ENCODE measurements around the gene NEMP1.

Gene NEMP1

DNA sequence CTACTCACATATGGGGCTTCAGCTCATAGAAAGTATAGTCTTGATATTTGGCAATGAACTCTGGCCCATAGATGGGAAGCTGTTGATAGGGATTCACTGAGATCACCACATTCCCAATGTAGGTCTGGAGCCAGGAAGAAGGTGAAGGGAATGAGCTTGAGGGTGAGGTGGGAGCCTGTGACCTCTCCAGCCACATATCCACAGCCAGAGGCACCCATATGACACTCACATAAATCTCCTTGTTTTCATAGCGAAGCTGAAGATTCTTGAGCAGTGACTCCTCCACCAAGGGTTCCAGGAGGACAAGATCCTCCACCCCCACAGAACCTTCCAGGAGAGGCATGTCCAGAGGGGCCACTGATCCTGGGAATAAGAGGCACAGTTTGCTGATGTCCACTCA is 30.6 kb downstream of the NEMP1 start:
- no peak overlapping the region for H3K27ac ChIP-seq (ENCODE audit: low read depth, low read length)
- H3K27me3 ChIP-seq (ENCODE audit: insufficient read depth, low read length): no peaks in the 10 kb centered on the region
- no peak overlapping the region for H3K4me3 ChIP-seq (ENCODE audit: low read length)
- no peaks in the 10 kb centered on the region for H3K9me3 ChIP-seq (ENCODE audit: insufficient read depth, low read depth, low read length)
- no peaks in the 10 kb centered on the region for H3K36me3 ChIP-seq (ENCODE audit: insufficient read depth, low read length)
- H3K4me1 ChIP-seq (ENCODE audit: insufficient read depth, low read length): no peaks in the 10 kb centered on the region
- no peak overlapping the region for H3K9ac ChIP-seq (ENCODE audit: low read depth, low read length)
- WGBS: 89% methylated on average over 1 of the region's 1 CpG

DNA sequence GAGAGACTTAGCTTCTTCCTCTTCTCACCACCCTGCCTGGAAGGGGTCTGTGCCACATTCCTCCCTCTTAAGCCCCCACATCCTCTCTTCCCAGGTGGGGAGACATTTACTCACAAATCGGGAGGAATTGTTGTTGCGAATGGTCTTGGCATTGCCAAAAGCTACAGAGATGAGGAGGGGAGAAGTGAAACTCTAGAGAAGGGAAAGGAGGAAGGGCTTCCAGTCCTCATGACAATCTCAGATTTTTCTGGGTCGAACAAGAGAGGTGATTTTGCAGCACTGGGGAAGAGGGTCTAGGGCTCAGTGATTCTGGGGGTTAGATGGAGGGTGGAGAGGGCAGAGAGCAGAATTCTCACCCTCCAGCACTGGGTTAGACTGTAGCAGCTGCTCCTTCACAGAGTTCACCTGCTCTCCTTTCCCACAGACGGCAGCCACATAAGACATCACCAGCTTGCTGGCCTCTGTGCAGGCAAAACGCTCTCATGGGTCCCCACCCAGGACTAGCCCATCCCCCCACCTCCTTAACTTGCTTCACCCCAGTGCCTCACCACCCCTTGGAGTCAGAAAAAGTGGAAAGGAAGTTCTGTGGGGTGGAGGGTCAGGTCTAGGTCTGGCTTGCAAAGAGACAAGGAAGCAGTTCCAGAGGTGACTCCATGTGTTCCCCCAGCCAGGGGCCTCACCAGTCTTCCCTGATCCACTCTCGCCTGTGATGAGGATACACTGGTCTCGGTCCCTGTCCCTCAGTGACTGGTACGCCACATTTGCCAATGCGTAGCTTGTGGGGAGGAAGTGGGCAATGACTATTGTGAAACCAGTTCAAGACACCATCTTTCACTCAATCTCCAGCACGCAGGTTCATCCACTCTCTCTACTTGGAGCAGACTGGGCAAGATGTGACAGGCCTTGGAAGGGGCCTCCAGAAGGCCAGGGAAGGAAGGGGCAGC is 31.4 kb downstream of the NEMP1 start:
- Histone ChIP-seq H3K27me3 (ENCODE audit: insufficient read depth, low read length) (no peaks in the 10 kb centered on the region), H3K4me1 (ENCODE audit: insufficient read depth, low read length) (no peaks in the 10 kb centered on the region), H3K9ac (ENCODE audit: low read depth, low read length) (no peak overlapping the region), H3K9me3 (ENCODE audit: insufficient read depth, low read depth, low read length) (no peaks in the 10 kb centered on the region), H3K27ac (ENCODE audit: low read depth, low read length) (no peak overlapping the region), H3K36me3 (ENCODE audit: insufficient read depth, low read length) (no peaks in the 10 kb centered on the region), H3K4me3 (ENCODE audit: low read length) (no peak overlapping the region)
- 88% methylated on average over 10 of the region's 10 CpGs for WGBS

- H3K27ac ChIP-seq (ENCODE audit: low read depth, low read length): no peak overlapping the region
- 79% methylated on average over 6 of the region's 6 CpGs for WGBS
These were observed 32.4 kb downstream of the NEMP1 start for GRCh38 chr12:57046086-57046791.

DNA sequence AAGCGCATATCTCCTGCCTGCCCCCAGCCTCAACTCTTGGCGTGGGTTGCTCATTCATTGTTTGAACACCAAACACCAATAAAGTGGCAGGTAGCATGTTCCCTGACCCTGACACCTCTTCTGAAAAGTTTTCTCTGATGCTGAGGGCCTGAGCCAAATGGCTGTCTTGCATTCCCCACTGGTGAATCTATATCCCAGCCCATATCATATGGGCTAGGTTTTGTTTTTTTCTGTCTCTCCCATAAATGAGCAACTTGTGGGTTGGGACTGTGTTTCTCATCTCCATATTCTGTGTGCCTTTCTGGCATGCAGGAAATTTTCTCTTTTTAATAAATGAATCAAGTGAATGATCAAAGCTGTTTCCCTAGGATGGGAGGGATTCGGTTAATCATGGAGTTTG is 33.7 kb downstream of the NEMP1 start:
- Histone ChIP-seq H3K4me3 (ENCODE audit: low read length) (no peak overlapping the region), H3K4me1 (ENCODE audit: insufficient read depth, low read length) (no peaks in the 10 kb centered on the region), H3K27ac (ENCODE audit: low read depth, low read length) (no peak overlapping the region), H3K9me3 (ENCODE audit: insufficient read depth, low read depth, low read length) (no peaks in the 10 kb centered on the region), H3K9ac (ENCODE audit: low read depth, low read length) (no peak overlapping the region), H3K27me3 (ENCODE audit: insufficient read depth, low read length) (no peaks in the 10 kb centered on the region), H3K36me3 (ENCODE audit: insufficient read depth, low read length) (no peaks in the 10 kb centered on the region)
- 86% methylated on average over 3 of the region's 3 CpGs for WGBS

More at GRCh38 chr12:57046086-57046791, 32.4 kb downstream of the NEMP1 start:
- no peaks in the 10 kb centered on the region for H3K27me3 ChIP-seq (ENCODE audit: insufficient read depth, low read length)
- H3K9me3 ChIP-seq (ENCODE audit: insufficient read depth, low read depth, low read length): no peaks in the 10 kb centered on the region
- no peak overlapping the region for H3K9ac ChIP-seq (ENCODE audit: low read depth, low read length)
- H3K36me3 ChIP-seq (ENCODE audit: insufficient read depth, low read length): no peaks in the 10 kb centered on the region
- no peaks in the 10 kb centered on the region for H3K4me1 ChIP-seq (ENCODE audit: insufficient read depth, low read length)
- H3K4me3 ChIP-seq (ENCODE audit: low read length): no peak overlapping the region

GRCh38 chr12:57044468-57044867 is 34.1 kb downstream of the NEMP1 start:
- Histone ChIP-seq H3K4me1 (ENCODE audit: insufficient read depth, low read length) (no peaks in the 10 kb centered on the region), H3K9ac (ENCODE audit: low read depth, low read length) (no peak overlapping the region), H3K27ac (ENCODE audit: low read depth, low read length) (no peak overlapping the region), H3K27me3 (ENCODE audit: insufficient read depth, low read length) (no peaks in the 10 kb centered on the region), H3K4me3 (ENCODE audit: low read length) (no peak overlapping the region), H3K36me3 (ENCODE audit: insufficient read depth, low read length) (no peaks in the 10 kb centered on the region), H3K9me3 (ENCODE audit: insufficient read depth, low read depth, low read length) (no peaks in the 10 kb centered on the region)
- WGBS: 90% methylated on average over 5 of the region's 6 CpGs

GRCh38 chr12:57042695-57043094 is 35.9 kb downstream of the NEMP1 start:
- Histone ChIP-seq H3K36me3 (ENCODE audit: insufficient read depth, low read length) (no peaks in the 10 kb centered on the region), H3K9ac (ENCODE audit: low read depth, low read length) (no peak overlapping the region), H3K27ac (ENCODE audit: low read depth, low read length) (no peak overlapping the region), H3K4me1 (ENCODE audit: insufficient read depth, low read length) (no peaks in the 10 kb centered on the region), H3K4me3 (ENCODE audit: low read length) (no peak overlapping the region), H3K9me3 (ENCODE audit: insufficient read depth, low read depth, low read length) (no peaks in the 10 kb centered on the region), H3K27me3 (ENCODE audit: insufficient read depth, low read length) (no peaks in the 10 kb centered on the region)
- WGBS: 97% methylated on average over 2 of the region's 2 CpGs

DNA sequence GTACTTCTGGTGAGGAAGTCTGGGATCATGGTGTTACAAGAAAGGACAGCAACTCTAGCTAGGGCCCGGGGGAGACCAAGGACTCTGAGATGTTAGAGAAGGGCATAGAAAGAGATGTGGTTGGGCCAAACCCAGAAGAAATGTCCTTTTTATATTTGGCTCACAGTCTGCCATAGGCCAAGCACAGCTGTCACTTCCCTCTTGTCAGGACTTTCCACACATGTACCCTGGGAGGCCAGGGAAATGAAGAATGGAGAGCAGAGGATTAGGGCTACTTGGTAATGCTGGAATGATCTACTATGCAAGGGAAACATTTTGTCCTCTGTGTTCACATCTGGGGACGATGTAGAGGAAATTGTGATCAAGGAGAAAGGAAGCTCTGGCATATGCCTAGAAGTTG is 37.8 kb downstream of the NEMP1 start:
- Histone ChIP-seq H3K27ac (ENCODE audit: low read depth, low read length) (no peak overlapping the region), H3K9ac (ENCODE audit: low read depth, low read length) (no peak overlapping the region), H3K9me3 (ENCODE audit: insufficient read depth, low read depth, low read length) (no peaks in the 10 kb centered on the region), H3K36me3 (ENCODE audit: insufficient read depth, low read length) (no peaks in the 10 kb centered on the region), H3K4me1 (ENCODE audit: insufficient read depth, low read length) (no peaks in the 10 kb centered on the region), H3K4me3 (ENCODE audit: low read length) (no peak overlapping the region), H3K27me3 (ENCODE audit: insufficient read depth, low read length) (no peaks in the 10 kb centered on the region)
- WGBS: 85% methylated on average over 2 of the region's 2 CpGs

GRCh38 chr12:57040211-57040610 is 38.4 kb downstream of the NEMP1 start:
- no peak overlapping the region for H3K4me3 ChIP-seq (ENCODE audit: low read length)
- no peak overlapping the region for H3K9ac ChIP-seq (ENCODE audit: low read depth, low read length)
- no peak overlapping the region for H3K27ac ChIP-seq (ENCODE audit: low read depth, low read length)
- 93% methylated on average over 3 of the region's 4 CpGs for WGBS
- no peaks in the 10 kb centered on the region for H3K4me1 ChIP-seq (ENCODE audit: insufficient read depth, low read length)
- no peaks in the 10 kb centered on the region for H3K27me3 ChIP-seq (ENCODE audit: insufficient read depth, low read length)
- no peaks in the 10 kb centered on the region for H3K9me3 ChIP-seq (ENCODE audit: insufficient read depth, low read depth, low read length)
- H3K36me3 ChIP-seq (ENCODE audit: insufficient read depth, low read length): no peaks in the 10 kb centered on the region

- H3K36me3 ChIP-seq (ENCODE audit: insufficient read depth, low read length): no peaks in the 10 kb centered on the region
- 92% methylated on average over 9 of the region's 9 CpGs for WGBS
- H3K9me3 ChIP-seq (ENCODE audit: insufficient read depth, low read depth, low read length): no peaks in the 10 kb centered on the region
- no peaks in the 10 kb centered on the region for H3K4me1 ChIP-seq (ENCODE audit: insufficient read depth, low read length)
- no peak overlapping the region for H3K27ac ChIP-seq (ENCODE audit: low read depth, low read length)
- H3K4me3 ChIP-seq (ENCODE audit: low read length): no peak overlapping the region
- H3K9ac ChIP-seq (ENCODE audit: low read depth, low read length): no peak overlapping the region
- no peaks in the 10 kb centered on the region for H3K27me3 ChIP-seq (ENCODE audit: insufficient read depth, low read length)
These were observed 39.4 kb downstream of the NEMP1 start for GRCh38 chr12:57039016-57039798.

- WGBS: 75% methylated on average over 3 of the region's 3 CpGs
- Histone ChIP-seq H3K9me3 (ENCODE audit: insufficient read depth, low read depth, low read length) (no peaks in the 10 kb centered on the region), H3K27me3 (ENCODE audit: insufficient read depth, low read length) (no peaks in the 10 kb centered on the region)
These were observed 41.3 kb downstream of the NEMP1 start for GRCh38 chr12:57037264-57037663.

DNA sequence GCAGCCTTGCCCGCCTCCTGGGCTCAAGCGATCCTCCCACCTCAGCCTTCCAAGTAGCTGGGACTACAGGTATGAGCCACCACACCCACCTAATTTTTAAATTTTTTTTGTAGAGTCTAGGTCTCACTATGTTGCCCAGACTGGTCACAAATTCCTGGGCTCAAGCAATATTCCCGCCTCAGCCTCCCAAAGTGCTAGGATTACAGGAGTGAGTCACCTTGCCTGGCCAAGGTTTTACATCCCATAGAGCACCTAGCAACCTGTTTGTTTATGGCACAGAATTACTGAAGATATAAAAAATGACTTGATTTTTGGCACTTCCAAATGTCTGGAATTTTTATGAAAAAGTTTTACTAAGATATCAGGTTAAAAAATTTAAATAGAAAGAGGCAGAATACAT is 45.2 kb downstream of the NEMP1 start:
- Histone ChIP-seq H3K36me3 (ENCODE audit: insufficient read depth, low read length) (no peaks in the 10 kb centered on the region), H3K4me1 (ENCODE audit: insufficient read depth, low read length) (no peaks in the 10 kb centered on the region), H3K9ac (ENCODE audit: low read depth, low read length) (no peak overlapping the region), H3K9me3 (ENCODE audit: insufficient read depth, low read depth, low read length) (no peaks in the 10 kb centered on the region), H3K4me3 (ENCODE audit: low read length) (no peak overlapping the region), H3K27me3 (ENCODE audit: insufficient read depth, low read length) (no peaks in the 10 kb centered on the region), H3K27ac (ENCODE audit: low read depth, low read length) (no peak overlapping the region)
- 83% methylated on average over 3 of the region's 3 CpGs for WGBS

More at GRCh38 chr12:57037264-57037663, 41.3 kb downstream of the NEMP1 start:
- no peak overlapping the region for H3K9ac ChIP-seq (ENCODE audit: low read depth, low read length)
- no peak overlapping the region for H3K27ac ChIP-seq (ENCODE audit: low read depth, low read length)
- no peak overlapping the region for H3K4me3 ChIP-seq (ENCODE audit: low read length)
- H3K4me1 ChIP-seq (ENCODE audit: insufficient read depth, low read length): no peaks in the 10 kb centered on the region
- no peaks in the 10 kb centered on the region for H3K36me3 ChIP-seq (ENCODE audit: insufficient read depth, low read length)

Data from HUES64 (cell line).